Prostate gland (tissue), 2 donors: ENCODE results near the gene CBY1. TPM values are rescaled to one million over a fixed set of nuclear protein-coding genes. Genes with fewer than 3 reads are reported as not detected.

Source experiments
- DNase-seq: peaks from one replicate; pipeline ENCODE4 v3.0.0-alpha.2; 2019; ENCODE audit warnings: low spot score
- H3K27ac ChIP-seq, 2 donors: fragments of 200-600 bp; sonication (generic); 2 replicates each; pipeline ENCODE4 v1.5.1; 2017 to 2019
- H3K27me3 ChIP-seq: fragments of 200-600 bp; sonication (generic); replicated peaks from 2 replicates; pipeline ENCODE4 v1.5.1; 2019; ENCODE audit not compliant: insufficient read depth
- H3K36me3 ChIP-seq, 2 donors: fragments of 200-600 bp; sonication (generic); 1 replicate in 1 of 2; 2 replicates in 1 of 2; pipeline versions ENCODE4 v1.5.1 to v1.8.1; 2017 to 2019
- H3K4me1 ChIP-seq: fragments of 200-600 bp; sonication (generic); replicated peaks from 2 replicates; pipeline ENCODE4 v1.5.1; 2019
- H3K4me3 ChIP-seq, 2 donors: fragments of 200-600 bp; sonication (generic); 2 replicates each; pipeline ENCODE4 v1.5.1; 2017 to 2019
- H3K9me3 ChIP-seq: fragments of 200-600 bp; sonication (generic); 2 replicates; pipeline ENCODE4 v1.5.1; 2017
- POLR2A ChIP-seq: fragments of 450-650 bp; IDR thresholded peaks from one replicate; pipeline ENCODE4 v1.6.1; 2016; ENCODE audit warnings: antibody characterized with exemption, mild to moderate bottlenecking
- POLR2AphosphoS5 ChIP-seq: sonication (generic); formaldehyde crosslinking; IDR thresholded peaks from one replicate; pipeline ENCODE4 v1.6.1; 2017; ENCODE audit warnings: antibody characterized with exemption
- WGBS: methylation state at CpG from one replicate; pipeline ENCODE4 v1.1.5; 2018; 5-methylcytosine and 5-hydroxymethylcytosine counted together
- intact Hi-C: fragments of 100-400 bp; cut with DNase I; formaldehyde crosslinking; loops from one replicate; pipeline ENCODE4 v1.14.2; 2022
- total RNA-seq, 2 donors: library from RNA; depleted of rRNA; stranded (reverse); fragments of >200 nt; gene quantifications; one replicate each; pipeline ENCODE4 v1.1.0, GENCODE V29; 2016
- TF ChIP-seq, protein P1 (sequence below), 4 experiments: fragments of 200-600 bp in 2 of 4; fragments of 450-650 bp in 2 of 4; sonication (generic) in 2 of 4; IDR thresholded peaks; 1 replicate in 3 of 4; 2 replicates in 1 of 4; pipeline ENCODE4 v1.5.1; 2016 to 2019; ENCODE audit warnings: antibody characterized with exemption in 4 of 4, mild to moderate bottlenecking in 2 of 4, moderate library complexity in 2 of 4

Gene CBY1
- 10 to 100 TPM; 24.7 to 41.0 TPM for total RNA-seq

DNA sequence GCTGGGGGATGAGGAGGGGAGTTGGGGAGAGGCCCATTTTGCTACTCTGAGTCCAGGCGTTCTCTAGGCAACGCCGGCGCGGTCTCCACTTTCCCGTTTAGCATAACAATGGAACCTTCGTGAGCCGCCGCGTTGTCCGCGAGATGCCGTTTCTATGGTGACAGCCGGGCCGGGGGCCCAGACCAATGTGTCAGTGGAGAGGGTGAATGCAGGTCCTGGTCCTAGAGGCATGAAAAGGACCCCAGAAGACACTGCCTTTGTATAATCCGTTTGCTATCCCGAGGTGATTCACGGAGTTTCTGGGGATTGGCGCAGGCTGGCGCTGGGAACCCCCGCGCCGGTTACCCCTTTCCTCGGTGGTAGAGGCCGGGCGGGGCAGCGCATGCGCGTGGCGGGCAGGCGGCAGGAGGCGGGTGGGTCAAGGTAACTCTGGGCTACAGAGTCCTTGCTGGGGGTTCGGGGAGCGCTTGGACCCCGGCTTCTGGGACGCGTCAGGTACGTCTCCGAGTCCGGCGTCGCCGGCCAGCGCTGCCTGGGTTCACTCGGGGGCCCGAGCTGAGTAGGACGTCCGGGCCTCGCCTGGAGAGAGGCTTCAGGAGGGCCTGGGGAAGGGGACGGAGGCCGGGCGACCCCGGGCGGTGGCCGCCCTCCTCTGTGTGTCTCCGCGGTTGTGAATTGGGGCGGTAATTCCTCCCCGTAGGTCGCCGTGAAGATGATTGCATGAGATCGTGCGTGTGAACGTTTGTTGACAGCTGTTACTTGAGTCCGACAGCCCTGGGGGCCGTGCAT lies at the start of gene CBY1, which contains the start of gene FAM227A:
Gene CBY1, plus strand, starts transcription at position 383 of the 789 bp plus-strand sequence. CDS start 11,417 bp downstream, outside the sequence.
Gene FAM227A, minus strand, starts transcription at position 137 of the 789 bp plus-strand sequence. CDS start 6,224 bp downstream, outside the sequence.
- Histone ChIP-seq H3K4me1 (peaks cover 7% of the 10 kb centered on the region), H3K9me3 (no peaks in the 10 kb centered on the region), H3K27ac (peak within 1 kb of the TSS; percentile 91 to 93), H3K36me3 (no peaks in the 10 kb centered on the region), H3K4me3 (peak within 1 kb of the TSS; percentile 56 to 96), H3K27me3 (no peaks in the 10 kb centered on the region)
- intact Hi-C loops: no loop called here
- peak; percentile 81 for DNase-seq
- TF ChIP-seq POLR2A (peak; percentile 67), POLR2AphosphoS5 (peak; percentile 88)
- TF ChIP-seq, protein P1, sequence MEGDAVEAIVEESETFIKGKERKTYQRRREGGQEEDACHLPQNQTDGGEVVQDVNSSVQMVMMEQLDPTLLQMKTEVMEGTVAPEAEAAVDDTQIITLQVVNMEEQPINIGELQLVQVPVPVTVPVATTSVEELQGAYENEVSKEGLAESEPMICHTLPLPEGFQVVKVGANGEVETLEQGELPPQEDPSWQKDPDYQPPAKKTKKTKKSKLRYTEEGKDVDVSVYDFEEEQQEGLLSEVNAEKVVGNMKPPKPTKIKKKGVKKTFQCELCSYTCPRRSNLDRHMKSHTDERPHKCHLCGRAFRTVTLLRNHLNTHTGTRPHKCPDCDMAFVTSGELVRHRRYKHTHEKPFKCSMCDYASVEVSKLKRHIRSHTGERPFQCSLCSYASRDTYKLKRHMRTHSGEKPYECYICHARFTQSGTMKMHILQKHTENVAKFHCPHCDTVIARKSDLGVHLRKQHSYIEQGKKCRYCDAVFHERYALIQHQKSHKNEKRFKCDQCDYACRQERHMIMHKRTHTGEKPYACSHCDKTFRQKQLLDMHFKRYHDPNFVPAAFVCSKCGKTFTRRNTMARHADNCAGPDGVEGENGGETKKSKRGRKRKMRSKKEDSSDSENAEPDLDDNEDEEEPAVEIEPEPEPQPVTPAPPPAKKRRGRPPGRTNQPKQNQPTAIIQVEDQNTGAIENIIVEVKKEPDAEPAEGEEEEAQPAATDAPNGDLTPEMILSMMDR (IDR thresholded peaks at IDR 0.05): no peak
- 2% methylated on average over 57 of the region's 66 CpGs for WGBS

DNA sequence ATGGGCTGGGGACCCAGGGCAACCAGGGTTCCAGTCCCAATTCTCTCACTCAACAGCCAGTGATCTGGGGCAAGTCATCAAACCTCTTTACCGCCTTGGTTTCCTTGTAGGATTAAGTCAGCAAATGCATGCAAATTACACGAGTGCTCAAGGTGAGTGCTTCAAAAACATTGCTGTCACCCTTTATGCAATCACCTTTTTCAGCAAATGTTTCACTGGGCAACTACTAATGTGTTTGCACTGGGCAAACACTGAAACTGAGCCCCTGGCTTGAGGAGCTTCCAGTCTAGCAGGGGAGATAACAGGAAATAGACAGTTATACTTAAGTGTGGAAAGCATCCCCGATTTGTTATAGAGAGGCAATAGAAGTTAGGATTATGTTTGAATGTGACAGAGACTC lies 48.8 kb upstream of the CBY1 start:
- 87% methylated on average over 3 of the region's 3 CpGs for WGBS
- Histone ChIP-seq H3K36me3 (no peaks in the 10 kb centered on the region), H3K9me3 (no peaks in the 10 kb centered on the region), H3K27ac (no peak overlapping the region), H3K4me3 (no peak overlapping the region), H3K27me3 (no peaks in the 10 kb centered on the region), H3K4me1 (peaks cover 4% of the 10 kb centered on the region)
- TF ChIP-seq POLR2AphosphoS5: no peak
- TF ChIP-seq POLR2A: no peak
- TF ChIP-seq, protein P1 (IDR thresholded peaks at IDR 0.05): no peak
- no peak for DNase-seq
- intact Hi-C loops: no loop called here

DNA sequence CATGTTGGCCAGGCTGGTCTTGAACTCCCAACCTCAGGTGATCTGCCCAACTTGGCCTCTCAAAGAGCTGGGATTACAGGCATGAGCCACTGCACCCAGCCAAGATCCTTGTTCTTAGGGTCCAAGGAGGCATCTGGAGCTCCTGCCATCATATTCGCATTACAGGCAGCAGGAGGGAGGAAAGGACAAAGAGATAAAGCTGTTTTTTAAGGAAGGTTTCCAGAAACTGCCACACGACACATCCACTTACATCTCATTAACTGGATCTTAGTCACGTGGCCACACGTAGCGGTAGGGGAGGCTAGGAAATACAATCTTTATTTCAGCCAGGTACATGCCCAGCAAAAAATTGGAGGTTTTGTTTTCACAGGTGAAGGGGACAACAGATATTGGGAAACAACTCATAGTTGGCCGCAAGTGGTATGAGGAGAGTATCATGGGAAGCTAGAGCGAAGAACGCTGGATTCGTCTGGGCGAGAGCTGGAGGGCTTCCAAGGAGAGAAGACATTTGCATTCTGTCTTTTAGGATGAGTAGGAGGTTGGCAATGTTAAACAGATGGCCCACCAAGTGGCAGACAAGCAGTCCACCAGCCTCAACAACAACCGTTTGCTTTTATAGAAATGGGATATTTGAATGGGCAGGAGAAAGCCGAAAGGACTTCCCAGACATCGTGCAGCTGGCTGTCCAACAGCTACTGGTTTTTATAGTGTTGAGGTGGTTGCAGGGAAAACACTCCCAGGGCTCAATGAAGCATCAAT lies 47.3 kb upstream of the CBY1 start:
- WGBS: 79% methylated on average over 13 of the region's 13 CpGs

DNA sequence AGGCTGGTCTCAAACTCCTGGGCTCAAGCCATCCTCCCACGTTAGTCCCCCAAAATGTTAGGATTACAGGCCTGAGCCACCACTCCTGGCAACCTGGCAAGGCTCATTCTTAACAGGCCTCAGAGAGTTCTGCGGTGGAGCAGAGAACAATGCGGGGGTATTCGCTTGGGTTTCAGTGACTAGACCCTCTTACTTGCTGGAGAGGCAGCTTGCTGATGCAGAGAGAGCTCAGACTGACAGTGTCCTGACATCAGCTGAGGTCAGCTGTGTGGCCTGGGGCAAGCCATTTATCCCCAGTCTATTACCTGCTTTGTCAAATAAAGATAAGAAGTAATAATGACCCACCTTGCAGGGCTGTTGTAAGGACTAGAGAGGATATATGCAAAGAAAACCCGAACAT lies 46.2 kb upstream of the CBY1 start:
- H3K4me1 ChIP-seq: peaks cover 4% of the 10 kb centered on the region
- H3K27ac ChIP-seq: no peak overlapping the region
- TF ChIP-seq POLR2A (no peak), POLR2AphosphoS5 (no peak)
- no peaks in the 10 kb centered on the region for H3K9me3 ChIP-seq
- intact Hi-C loops: no loop called here
- H3K36me3 ChIP-seq: no peaks in the 10 kb centered on the region
- H3K4me3 ChIP-seq: no peak overlapping the region
- WGBS: 93% methylated on average over 5 of the region's 5 CpGs
- no peaks in the 10 kb centered on the region for H3K27me3 ChIP-seq
- no peak for DNase-seq

More for the DNA sequence above, 47.3 kb upstream of the CBY1 start:
- H3K9me3 ChIP-seq: no peaks in the 10 kb centered on the region
- intact Hi-C loops: no loop called here
- DNase-seq: no peak
- no peak overlapping the region for H3K27ac ChIP-seq
- no peak overlapping the region for H3K4me3 ChIP-seq
- H3K36me3 ChIP-seq: no peaks in the 10 kb centered on the region
- H3K4me1 ChIP-seq: peaks cover 4% of the 10 kb centered on the region
- H3K27me3 ChIP-seq: no peaks in the 10 kb centered on the region
- TF ChIP-seq POLR2A: no peak
- no peak for TF ChIP-seq POLR2AphosphoS5
- TF ChIP-seq, protein P1 (IDR thresholded peaks at IDR 0.05): no peak

DNA sequence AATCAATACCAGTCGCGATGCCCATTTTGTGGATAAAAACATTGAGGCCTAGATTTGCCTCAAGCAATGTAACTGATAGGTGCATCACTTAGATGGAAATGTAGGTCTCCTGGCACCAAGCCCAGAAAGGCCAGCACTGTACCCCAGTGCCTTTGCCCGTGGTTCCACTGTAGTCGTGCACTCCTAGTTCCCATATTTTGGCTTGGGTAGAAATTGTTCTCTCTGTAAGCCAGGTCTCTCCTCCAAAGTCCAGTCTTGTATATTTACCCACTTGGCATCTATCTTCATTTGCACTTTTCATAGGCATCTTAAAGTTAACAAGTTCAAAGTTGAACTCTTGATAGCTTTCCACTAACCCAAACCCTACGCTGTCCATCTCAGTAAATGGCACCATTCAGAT lies 44.9 kb upstream of the CBY1 start:
- no peak overlapping the region for H3K27ac ChIP-seq
- TF ChIP-seq POLR2A (no peak), POLR2AphosphoS5 (no peak)
- TF ChIP-seq, protein P1 (IDR thresholded peaks at IDR 0.05): no peak
- no peaks in the 10 kb centered on the region for H3K27me3 ChIP-seq
- DNase-seq: no peak
- H3K4me3 ChIP-seq: no peak overlapping the region
- H3K4me1 ChIP-seq: peaks cover 4% of the 10 kb centered on the region
- H3K36me3 ChIP-seq: no peaks in the 10 kb centered on the region
- H3K9me3 ChIP-seq: no peaks in the 10 kb centered on the region
- intact Hi-C loops: no loop called here
- WGBS: 75% methylated on average over 5 of the region's 5 CpGs
